Heart left ventricle (tissue), 16 donors: ENCODE results near the gene PCBP3. TPM values are rescaled to one million over a fixed set of nuclear protein-coding genes. Genes with fewer than 3 reads are reported as not detected.
"Not testable (repeated sequence)": the region's sequence is repeated elsewhere in the genome, so short reads cannot be mapped to it uniquely, and the experiment has no call there.

Source experiments
- ATAC-seq, 4 donors: fragments of 200-7000 bp; cut with Tn5 transposase; one replicate each; pipeline ENCODE4 v1.9.1; 2020 to 2022; ENCODE audit warnings: moderate library complexity in 4 of 4, mild to moderate bottlenecking in 3 of 4, moderate number of reproducible peaks in 1 of 4
- DNase-seq, 5 donors: peaks; one replicate each; pipeline ENCODE4 v3.0.0-alpha.2; 2020
- H3K27ac ChIP-seq, 12 donors: fragments of 200-600 bp; sonication (generic) in 4 of 12; one replicate each; pipeline versions ENCODE4 v1.5.0 to v1.8.0; 2016 to 2022; ENCODE audit warnings: mild to moderate bottlenecking in 2 of 12
- H3K27me3 ChIP-seq, 9 donors: fragments of 200-600 bp; sonication (generic) in 2 of 9; one replicate each; pipeline versions ENCODE4 v1.5.1 to v1.8.0; 2016 to 2022; ENCODE audit warnings: mild to moderate bottlenecking in 3 of 9
- H3K36me3 ChIP-seq, 9 donors: fragments of 200-600 bp; sonication (generic) in 2 of 9; one replicate each; pipeline versions ENCODE4 v1.5.0 to v1.8.0; 2018 to 2022; ENCODE audit warnings: mild to moderate bottlenecking in 2 of 9
- H3K4me1 ChIP-seq, 12 donors: fragments of 200-600 bp; sonication (generic) in 4 of 12; one replicate each; pipeline versions ENCODE4 v1.5.0 to v1.8.0; 2016 to 2022; ENCODE audit warnings: mild to moderate bottlenecking in 3 of 12
- H3K4me3 ChIP-seq, 12 donors: fragments of 200-600 bp; sonication (generic) in 4 of 12; one replicate each; pipeline versions ENCODE4 v1.5.0 to v1.8.0; 2017 to 2022; ENCODE audit warnings: mild to moderate bottlenecking in 9 of 12, moderate library complexity in 4 of 12
- H3K9me3 ChIP-seq, 12 donors: fragments of 200-600 bp; sonication (generic) in 4 of 12; one replicate each; pipeline versions ENCODE4 v1.5.0 to v1.8.0; 2016 to 2022; ENCODE audit warnings: mild to moderate bottlenecking in 1 of 12
- POLR2A ChIP-seq, 2 donors: fragments of 450-650 bp; IDR thresholded peaks; one replicate each; pipeline ENCODE4 v1.6.1; 2017; ENCODE audit warnings: antibody characterized with exemption in 2 of 2, mild to moderate bottlenecking in 2 of 2, moderate library complexity in 2 of 2
- WGBS, 4 donors: extraction: QIAGEN DNeasy Blood & Tissue Kit in 2 of 4; methylation state at CpG; one replicate each; pipeline versions ENCODE4 v1.1.5 to v1.1.7; 2013 to 2018; 5-methylcytosine and 5-hydroxymethylcytosine counted together
- intact Hi-C, 10 donors: fragments of 100-400 bp; cut with DNase I; formaldehyde crosslinking; loops; one replicate each; pipeline versions ENCODE4 v1.11.1 to v1.14.2; 2022
- polyA plus RNA-seq, 2 donors: library from polyadenylated mRNA; stranded (reverse); fragments of 200-250 nt; gene quantifications; one replicate each; pipeline ENCODE4 v1.2.3, GENCODE V29; 2013
- total RNA-seq, 9 donors: library from RNA; depleted of rRNA in 2 of 9; stranded (reverse); fragments of >200 nt in 2 of 9; fragmentation: NEBNext Ultra II Directional in 3 of 9; extraction: Animal tissue kit (Norgen Biotek cat#: 25700) in 3 of 9; gene quantifications; one replicate each; pipeline versions ENCODE4 v1.1.0 to v1.2.4, GENCODE V29; 2016 to 2023
- TF ChIP-seq, protein P1 (sequence below), 12 donors: fragments of 200-600 bp; sonication (generic) in 4 of 12; IDR thresholded peaks; one replicate each; pipeline versions ENCODE4 v1.5.0 to v1.8.0; 2018 to 2022; ENCODE audit warnings: antibody characterized with exemption in 12 of 12, mild to moderate bottlenecking in 5 of 12
- donor health status: ischemic (EF 13 %, LVEDD 7.1; RV severe dilation, severe dysfunction).
- donor health status: healthy with polysubstance abuse.
- donor health status: DM: no; HTN: yes; CAD: no.
- donor health status: DM: no; HTN: no; CAD: no.
- donor health status: ischemic (EF 25% LVEDD 6.9; RV normal size, moderate dysfunction).
- donor health status: ischemic (EF 25% LVEDD 5.7; RV mildly dilated, moderate dysfunction).
- donor health status: healthy.
- donor health status: DM: yes; HTN: yes; CAD: no.
- donor health status: ischemic (EF 35%, LVEDD 5.7; RV mildly dilated, moderate dysfunction).
- donor health status: nonischemic (EF 11% LVEDD 7.7; RV severe dilation, severe dysfunction).
- donor health status: DM: yes; HTN: yes; CAD: no.
- donor health status: PGD.
- donor health status: ischemic (EF 29% LVEDD 5.4; RV normal size, mild dysfunction).
- donor health status: nonischemic (EF 23%, LVEDD 6.1; RV moderate dilation, normal function).

The PCBP3 gene
- total and polyA plus RNA-seq, 11 donors, result 0.72 to 11.4 (median 2.5) TPM; not detected in 1

DNA sequence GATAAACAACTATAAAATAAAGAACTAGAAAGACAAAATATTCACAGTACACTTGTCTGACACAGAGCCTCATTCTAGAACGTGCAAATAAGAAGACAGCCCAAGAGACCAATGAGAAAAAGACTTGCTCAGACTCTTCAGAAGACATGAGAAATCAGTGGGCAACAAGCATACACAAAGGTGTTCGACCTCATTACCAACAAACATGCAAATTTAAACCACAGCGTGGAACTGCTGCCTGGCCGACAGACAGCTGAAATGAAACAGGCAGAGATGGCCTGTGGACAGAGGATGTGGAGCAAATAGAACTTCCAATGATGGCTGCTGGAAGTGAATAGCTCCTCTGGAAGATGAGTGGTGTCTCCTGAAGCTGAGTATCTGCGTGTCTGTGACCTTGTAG lies 315.7 kb downstream of the PCBP3 start:
- TF ChIP-seq POLR2A (IDR thresholded peaks at IDR 0.05), result no peak
- TF ChIP-seq, protein P1, sequence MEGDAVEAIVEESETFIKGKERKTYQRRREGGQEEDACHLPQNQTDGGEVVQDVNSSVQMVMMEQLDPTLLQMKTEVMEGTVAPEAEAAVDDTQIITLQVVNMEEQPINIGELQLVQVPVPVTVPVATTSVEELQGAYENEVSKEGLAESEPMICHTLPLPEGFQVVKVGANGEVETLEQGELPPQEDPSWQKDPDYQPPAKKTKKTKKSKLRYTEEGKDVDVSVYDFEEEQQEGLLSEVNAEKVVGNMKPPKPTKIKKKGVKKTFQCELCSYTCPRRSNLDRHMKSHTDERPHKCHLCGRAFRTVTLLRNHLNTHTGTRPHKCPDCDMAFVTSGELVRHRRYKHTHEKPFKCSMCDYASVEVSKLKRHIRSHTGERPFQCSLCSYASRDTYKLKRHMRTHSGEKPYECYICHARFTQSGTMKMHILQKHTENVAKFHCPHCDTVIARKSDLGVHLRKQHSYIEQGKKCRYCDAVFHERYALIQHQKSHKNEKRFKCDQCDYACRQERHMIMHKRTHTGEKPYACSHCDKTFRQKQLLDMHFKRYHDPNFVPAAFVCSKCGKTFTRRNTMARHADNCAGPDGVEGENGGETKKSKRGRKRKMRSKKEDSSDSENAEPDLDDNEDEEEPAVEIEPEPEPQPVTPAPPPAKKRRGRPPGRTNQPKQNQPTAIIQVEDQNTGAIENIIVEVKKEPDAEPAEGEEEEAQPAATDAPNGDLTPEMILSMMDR (IDR thresholded peaks at IDR 0.05), result no peak
- peak overlapping the region in 9 of 12 donors; percentile 46 to 83 (median 71) for H3K27ac ChIP-seq
- intact Hi-C loops, result no loop called here
- no peaks in the 10 kb centered on the region for H3K36me3 ChIP-seq
- peaks cover 0 to 35% (median 17%) of the 10 kb centered on the region in 12 donors for H3K4me1 ChIP-seq
- H3K9me3 ChIP-seq, result peaks cover 0 to 3% (median 0%) of the 10 kb centered on the region in 12 donors
- no peak overlapping the region for H3K4me3 ChIP-seq
- 75 to 84% (median 82%) methylated on average over 5 of the region's 5 CpGs for WGBS, 4 donors
- H3K27me3 ChIP-seq, result no peaks in the 10 kb centered on the region
- DNase-seq, result no peak
- no peak for ATAC-seq

DNA sequence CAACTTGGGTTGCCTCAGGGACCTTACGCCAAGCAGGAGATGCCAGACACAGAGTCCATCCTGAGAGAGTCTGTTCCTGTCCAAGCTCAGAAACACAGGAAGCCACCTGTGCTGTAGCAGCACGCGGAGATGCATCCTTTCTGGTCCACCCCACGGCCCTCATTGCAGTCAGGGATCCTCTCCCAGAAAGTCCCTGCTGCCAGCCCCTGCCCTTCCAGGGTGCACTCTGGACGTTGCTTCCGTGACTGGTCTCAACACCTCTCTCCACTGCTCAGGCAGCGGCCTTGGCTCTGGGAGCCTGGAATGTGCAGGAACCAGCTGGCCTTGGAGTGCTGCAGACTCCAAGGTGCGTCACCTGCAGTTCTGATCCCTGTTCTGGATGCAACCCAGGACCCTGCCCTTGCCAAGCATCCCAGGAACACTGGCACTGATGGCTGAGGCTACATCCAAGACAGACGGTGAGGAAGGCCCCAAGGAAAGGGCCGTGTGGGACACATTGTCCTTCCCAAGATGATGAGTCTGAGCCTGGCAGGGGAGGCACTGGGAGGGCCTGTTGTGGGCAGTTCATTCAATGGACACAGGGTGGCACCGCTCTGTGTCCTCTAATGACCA lies 316.4 kb downstream of the PCBP3 start:
- H3K27ac ChIP-seq, result peak overlapping the region in 4 of 12 donors; percentile 51 to 75 (median 72)
- WGBS, 4 donors, result 80 to 87% (median 83%) methylated on average over 8 to 11 of the region's 11 CpGs

DNA sequence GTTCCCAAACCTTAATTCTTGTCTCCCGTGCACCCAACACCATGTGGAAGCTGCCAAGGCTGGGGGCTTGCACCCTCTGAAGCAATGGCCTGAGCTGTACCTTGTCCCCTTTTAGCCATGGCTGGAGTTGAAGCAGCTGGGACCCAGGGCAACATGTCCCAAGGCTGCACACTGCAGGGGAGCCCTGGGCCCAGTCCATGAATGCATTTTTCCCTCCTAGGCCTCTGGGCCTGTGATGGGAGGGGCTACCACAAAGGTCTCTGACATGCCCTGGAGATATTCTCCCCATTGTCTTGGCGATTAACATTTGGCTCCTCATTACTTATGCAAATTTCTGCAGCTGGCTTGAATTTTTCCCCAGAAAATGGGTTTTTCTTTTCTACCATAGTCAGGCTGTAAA lies 317.9 kb downstream of the PCBP3 start:
- 65 to 86% (median 80%) methylated on average over 2 of the region's 2 CpGs for WGBS, 4 donors
- Histone ChIP-seq H3K9me3 (peaks cover 0 to 11% (median 0%) of the 10 kb centered on the region in 12 donors), H3K4me1 (peaks cover 0 to 28% (median 15%) of the 10 kb centered on the region in 12 donors)
- H3K27me3 ChIP-seq, ATAC-seq, H3K36me3 ChIP-seq, intact Hi-C loops, H3K27ac ChIP-seq, DNase-seq, H3K4me3 ChIP-seq: not testable (repeated sequence)

More for the DNA sequence above, 316.4 kb downstream of the PCBP3 start:
- H3K27me3 ChIP-seq, result no peaks in the 10 kb centered on the region
- H3K36me3 ChIP-seq, result no peaks in the 10 kb centered on the region
- intact Hi-C loops, result no loop called here
- H3K4me3 ChIP-seq, result no peak overlapping the region
- DNase-seq (peak in 1 of 5 donors; percentile 26), ATAC-seq (peak in 1 of 4 donors; percentile 5)
- TF ChIP-seq, protein P1 (IDR thresholded peaks at IDR 0.05), result no peak
- no peak for TF ChIP-seq POLR2A (IDR thresholded peaks at IDR 0.05)
- H3K4me1 ChIP-seq, result peaks cover 0 to 28% (median 15%) of the 10 kb centered on the region in 12 donors
- H3K9me3 ChIP-seq, result peaks cover 0 to 9% (median 0%) of the 10 kb centered on the region in 12 donors

DNA sequence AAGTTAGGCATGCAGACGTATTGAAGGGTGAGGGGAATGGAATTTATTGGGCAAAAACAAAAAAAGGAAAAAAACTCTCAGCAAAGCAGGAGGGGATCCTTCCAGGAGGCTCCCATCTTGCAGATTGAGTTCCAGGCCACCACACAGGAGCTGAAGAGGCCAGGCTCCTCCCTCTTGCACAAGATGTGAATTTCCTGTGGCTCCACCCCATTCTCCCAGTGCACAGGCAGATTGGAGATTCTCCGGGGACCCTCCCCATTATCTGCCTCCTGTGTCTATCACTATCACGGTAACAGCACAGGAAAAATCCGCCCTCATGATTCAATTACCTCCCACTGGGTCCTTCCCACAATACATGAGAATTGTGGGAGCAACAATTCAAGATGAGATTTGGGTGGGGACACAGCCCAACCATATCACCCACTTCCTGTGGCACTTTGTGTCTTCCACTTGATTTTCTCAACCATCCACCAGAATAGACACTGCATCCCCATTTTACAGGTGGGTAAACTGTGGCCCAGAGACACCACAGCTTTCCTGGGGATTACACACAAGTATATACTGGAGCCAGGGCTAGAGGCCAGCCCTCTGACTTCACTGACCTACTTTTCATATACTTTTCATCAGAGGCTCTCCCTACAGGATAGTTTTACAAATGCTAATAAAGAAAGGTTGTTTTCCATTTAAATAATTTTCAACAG lies 319.2 kb downstream of the PCBP3 start:
- no peak overlapping the region for H3K4me3 ChIP-seq
- peaks cover 0 to 25% (median 13%) of the 10 kb centered on the region in 12 donors for H3K4me1 ChIP-seq
- ATAC-seq (peak in 1 of 4 donors; percentile 56), DNase-seq (peak in 1 of 5 donors; percentile 24)
- no peak for TF ChIP-seq POLR2A (IDR thresholded peaks at IDR 0.05)
- TF ChIP-seq, protein P1 (IDR thresholded peaks at IDR 0.05), result no peak
- 58 to 72% (median 68%) methylated on average over 4 of the region's 4 CpGs for WGBS, 4 donors
- intact Hi-C loops, result no loop called here
- H3K9me3 ChIP-seq, result peaks cover 0 to 11% (median 0%) of the 10 kb centered on the region in 12 donors
- H3K36me3 ChIP-seq, result no peaks in the 10 kb centered on the region
- H3K27me3 ChIP-seq, result no peaks in the 10 kb centered on the region
- H3K27ac ChIP-seq, result peak overlapping the region in 1 of 12 donors; percentile 43
